CD4-positive, alpha-beta T cell (primary cell): Measurements from ENCODE around the gene KRTAP12-4. TPM values are rescaled to one million over a fixed set of nuclear protein-coding genes. Genes with fewer than 3 reads are reported as not detected.

ENCODE experiments used
- ATAC-seq: fragments of 200-7000 bp; cut with Tn5 transposase; one replicate; pipeline ENCODE4 v1.10.0; 2022; ENCODE audit warnings: mild to moderate bottlenecking; ENCODE audit not compliant: poor library complexity
- CTCF ChIA-PET: fragments of 350-600 bp; sonication (Branson Sonifier 250); formaldehyde crosslinking; loops from one replicate; lab custom pipeline; 2021; ENCODE audit warnings: antibody characterized with exemption, inconsistent platforms; lab: Charles Lee
- POLR2A ChIA-PET: fragments of 350-600 bp; sonication (Branson Sonifier 250); formaldehyde crosslinking; loops from one replicate; lab custom pipeline; 2021; ENCODE audit warnings: antibody characterized with exemption, inconsistent platforms; lab: Charles Lee
- DNase-seq, 14 experiments: peaks; one replicate each; pipeline ENCODE4 v3.0.0-alpha.2; 2013 to 2020; ENCODE audit warnings: mixed read lengths in 2 of 14
- H3K27ac ChIP-seq, 2 donors: one replicate each; pipeline versions ENCODE4 v1.5.1 to v1.7.0; 2013; ENCODE audit warnings: low read length in 2 of 2, low read depth in 1 of 2, mild to moderate bottlenecking in 1 of 2
- H3K27me3 ChIP-seq, 2 experiments: 1 replicate in 1 of 2; 2 replicates in 1 of 2; pipeline versions ENCODE4 v1.6.1 to v1.7.0; 2013; ENCODE audit warnings: low read length in 2 of 2, control low read depth in 1 of 2, mild to moderate bottlenecking in 1 of 2, moderate library complexity in 1 of 2; ENCODE audit not compliant: insufficient read depth in 2 of 2, control insufficient read depth in 1 of 2
- H3K36me3 ChIP-seq: one replicate; pipeline ENCODE4 v1.6.1; 2013; ENCODE audit warnings: low read length, control low read depth; ENCODE audit not compliant: insufficient read depth
- H3K4me1 ChIP-seq: one replicate; pipeline ENCODE4 v1.6.1; 2013; ENCODE audit warnings: low read length, control low read depth; ENCODE audit not compliant: insufficient read depth
- H3K4me3 ChIP-seq: one replicate; pipeline ENCODE4 v1.5.1; 2013; ENCODE audit warnings: mild to moderate bottlenecking, low read length, moderate library complexity
- H3K9me3 ChIP-seq, 2 experiments: 1 replicate in 1 of 2; 2 replicates in 1 of 2; pipeline versions ENCODE4 v1.6.1 to v1.7.0; 2013; ENCODE audit warnings: low read length in 2 of 2, mild to moderate bottlenecking in 2 of 2, control low read depth in 1 of 2, moderate library complexity in 1 of 2; ENCODE audit not compliant: control insufficient read depth in 1 of 2, insufficient read depth in 1 of 2
- H3K27ac Mint-ChIP-seq: one replicate; pipeline ENCODE4 v1.8.0; 2020; ENCODE audit warnings: mixed read lengths
- H3K27me3 Mint-ChIP-seq: one replicate; pipeline ENCODE4 v1.8.0; 2021; ENCODE audit warnings: mixed read lengths
- H3K36me3 Mint-ChIP-seq: one replicate; pipeline ENCODE4 v1.8.0; 2021; ENCODE audit warnings: low read depth, mixed read lengths
- H3K4me1 Mint-ChIP-seq: one replicate; pipeline ENCODE4 v1.8.0; 2021; ENCODE audit warnings: low read depth, mixed read lengths
- H3K4me3 Mint-ChIP-seq: one replicate; pipeline ENCODE4 v1.8.0; 2020; ENCODE audit warnings: mild to moderate bottlenecking, mixed read lengths
- H3K9me3 Mint-ChIP-seq: one replicate; pipeline ENCODE4 v1.8.0; 2020; ENCODE audit warnings: mixed read lengths
- CTCF ChIP-seq: fragments of 200-600 bp; IDR thresholded peaks from one replicate; pipeline ENCODE4 v1.8.0; 2022; ENCODE audit warnings: antibody characterized with exemption, mild to moderate bottlenecking
- intact Hi-C, 2 experiments: fragments of 100-400 bp; cut with DNase I in 1 of 2; cut with micrococcal nuclease in 1 of 2; formaldehyde crosslinking; loops; one replicate each; pipeline versions ENCODE4 v1.15.1 to v1.9.0; 2023 to 2025; cut with DNase I, micrococcal nuclease
- total RNA-seq, 174 experiments: library from RNA in 2 of 174; stranded (reverse) in 2 of 174; gene quantifications; one replicate each; pipeline ENCODE4 v1.2.3 and lab custom pipeline; 2021 to 2026

KRTAP12-4 gene
- total RNA-seq, 2 experiments from 2014 or later, result not detected

- peaks cover 5% of the 10 kb centered on the region for H3K36me3 Mint-ChIP-seq
- no peaks in the 10 kb centered on the region for H3K27me3 Mint-ChIP-seq
- no peak overlapping the region for H3K4me3 Mint-ChIP-seq
- no peak for DNase-seq
- peaks cover 10% of the 10 kb centered on the region for H3K9me3 Mint-ChIP-seq
- POLR2A ChIA-PET, result interaction anchor here (1.2 kb wide), 1 partner anchor 13 kb away, joined by 4 read pairs; the partner anchor contains the start of gene KRTAP12-3
- no peak overlapping the region for H3K4me3 ChIP-seq
- H3K27ac ChIP-seq, result no peak overlapping the region
- TF ChIP-seq CTCF, result no peak
- no peaks in the 10 kb centered on the region for H3K4me1 Mint-ChIP-seq
- no peaks in the 10 kb centered on the region for H3K36me3 ChIP-seq
- H3K27me3 ChIP-seq, result no peaks in the 10 kb centered on the region
- peaks cover 18 to 21% of the 10 kb centered on the region in 2 experiments for H3K9me3 ChIP-seq
- intact Hi-C loops, result no loop called here
- CTCF ChIA-PET, result no interaction called here
- no peak overlapping the region for H3K27ac Mint-ChIP-seq
- H3K4me1 ChIP-seq, result no peaks in the 10 kb centered on the region
- no peak for ATAC-seq
These were observed 9.6 kb downstream of the KRTAP12-4 start for GRCh38 chr21:44644878-44645277.

- no peaks in the 10 kb centered on the region for H3K27me3 Mint-ChIP-seq
- CTCF ChIA-PET, result no interaction called here
- peaks cover 0 to 2% of the 10 kb centered on the region in 2 experiments for H3K27me3 ChIP-seq
- ATAC-seq, result no peak
- H3K9me3 ChIP-seq, result peaks cover 21 to 22% of the 10 kb centered on the region in 2 experiments
- H3K9me3 Mint-ChIP-seq, result peaks cover 10% of the 10 kb centered on the region
- no peak overlapping the region for H3K27ac ChIP-seq
- H3K4me1 ChIP-seq, result no peaks in the 10 kb centered on the region
- TF ChIP-seq CTCF, result no peak
- intact Hi-C loops, result no loop called here
- DNase-seq, result no peak
- no peaks in the 10 kb centered on the region for H3K4me1 Mint-ChIP-seq
- no peaks in the 10 kb centered on the region for H3K36me3 ChIP-seq
- no peak overlapping the region for H3K4me3 Mint-ChIP-seq
- H3K36me3 Mint-ChIP-seq, result peaks cover 5% of the 10 kb centered on the region
- no peak overlapping the region for H3K4me3 ChIP-seq
- no peak overlapping the region for H3K27ac Mint-ChIP-seq
- POLR2A ChIA-PET, result no interaction called here
These were observed 10.6 kb downstream of the KRTAP12-4 start for GRCh38 chr21:44643741-44644310.

- Mint-ChIP-seq H3K4me3 (no peak overlapping the region), H3K27me3 (no peaks in the 10 kb centered on the region), H3K9me3 (peaks cover 10% of the 10 kb centered on the region), H3K27ac (no peak overlapping the region), H3K36me3 (peaks cover 5% of the 10 kb centered on the region), H3K4me1 (no peaks in the 10 kb centered on the region)
- intact Hi-C loops, result no loop called here
- DNase-seq, result no peak
- H3K27ac ChIP-seq, result no peak overlapping the region
- ATAC-seq, result no peak
- ChIA-PET POLR2A (no interaction called here), CTCF (no interaction called here)
- peaks cover 21% of the 10 kb centered on the region in 2 experiments for H3K9me3 ChIP-seq
- TF ChIP-seq CTCF, result no peak
- H3K4me1 ChIP-seq, result no peaks in the 10 kb centered on the region
- H3K4me3 ChIP-seq, result no peak overlapping the region
- peaks cover 0 to 2% of the 10 kb centered on the region in 2 experiments for H3K27me3 ChIP-seq
- no peaks in the 10 kb centered on the region for H3K36me3 ChIP-seq
These were observed 13.7 kb downstream of the KRTAP12-4 start for GRCh38 chr21:44640761-44641160.
